NOMO-1 (cell line): ENCODE measurements around the gene PLB1.
A peak's percentile ranks its signal among the peaks of the same experiment; 100 is the strongest.

Source experiments
- DNase-seq, 2 experiments: peaks; one replicate each; lab custom pipeline; 2025; ENCODE audit not compliant: unreplicated experiment in 2 of 2; lab: John Stamatoyannopoulos, UW

The PLB1 gene

DNA sequence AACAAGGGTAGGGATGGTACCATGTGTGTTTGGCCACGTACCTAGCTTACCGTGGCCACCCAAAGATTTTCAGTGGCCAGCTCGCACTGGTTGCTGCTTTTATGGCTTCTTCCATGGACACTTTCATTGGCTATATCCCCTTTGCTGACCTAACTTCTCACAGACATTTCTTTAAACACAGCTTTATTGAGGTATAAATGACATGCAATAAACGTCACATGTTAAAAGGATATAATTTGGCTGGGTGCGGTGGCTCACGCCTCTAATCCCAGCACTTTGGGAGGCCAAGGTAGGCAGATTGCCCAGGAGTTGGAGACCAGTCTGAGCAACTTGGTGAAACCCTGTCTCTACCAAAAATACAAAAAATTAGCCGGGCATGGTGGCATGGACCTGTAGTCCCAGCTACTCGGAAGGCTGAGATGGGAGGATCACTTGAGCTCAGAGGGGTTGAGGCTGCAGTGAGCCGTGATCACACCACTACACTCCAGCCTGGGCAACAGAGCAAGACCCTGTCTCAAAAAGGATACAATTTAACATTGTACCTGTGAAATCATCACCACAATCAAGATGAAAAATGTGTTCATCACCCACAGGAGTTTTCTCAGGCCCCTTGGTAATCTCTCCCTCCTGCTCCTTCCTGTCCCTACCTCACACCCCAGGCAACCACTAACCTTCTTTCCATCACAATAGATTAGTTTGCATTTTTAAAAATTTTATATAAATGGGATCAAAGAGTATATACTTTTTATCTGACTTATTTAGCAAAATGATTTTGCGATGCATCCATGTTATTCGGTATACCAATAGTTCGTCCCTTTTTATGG is 127.9 kb downstream of the PLB1 start:
- no peak for DNase-seq

DNA sequence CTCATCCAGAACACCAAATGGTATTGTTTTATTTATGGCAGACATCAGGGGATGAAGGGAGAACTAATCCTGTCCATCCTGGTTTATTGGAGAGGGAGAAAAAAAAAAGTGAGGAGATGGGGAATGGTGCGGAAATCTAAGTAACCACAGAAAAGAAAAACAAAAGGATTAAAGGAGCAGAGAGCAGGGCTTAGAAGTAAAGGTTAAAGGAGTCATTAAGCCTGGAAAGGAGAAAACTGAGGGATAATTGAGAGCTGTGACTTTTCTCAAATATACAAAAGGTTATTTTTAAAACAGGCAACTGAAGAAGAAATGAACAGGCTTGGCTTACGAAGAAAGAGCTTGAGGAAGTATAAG is 128.6 kb downstream of the PLB1 start:
- DNase-seq = no peak

DNA sequence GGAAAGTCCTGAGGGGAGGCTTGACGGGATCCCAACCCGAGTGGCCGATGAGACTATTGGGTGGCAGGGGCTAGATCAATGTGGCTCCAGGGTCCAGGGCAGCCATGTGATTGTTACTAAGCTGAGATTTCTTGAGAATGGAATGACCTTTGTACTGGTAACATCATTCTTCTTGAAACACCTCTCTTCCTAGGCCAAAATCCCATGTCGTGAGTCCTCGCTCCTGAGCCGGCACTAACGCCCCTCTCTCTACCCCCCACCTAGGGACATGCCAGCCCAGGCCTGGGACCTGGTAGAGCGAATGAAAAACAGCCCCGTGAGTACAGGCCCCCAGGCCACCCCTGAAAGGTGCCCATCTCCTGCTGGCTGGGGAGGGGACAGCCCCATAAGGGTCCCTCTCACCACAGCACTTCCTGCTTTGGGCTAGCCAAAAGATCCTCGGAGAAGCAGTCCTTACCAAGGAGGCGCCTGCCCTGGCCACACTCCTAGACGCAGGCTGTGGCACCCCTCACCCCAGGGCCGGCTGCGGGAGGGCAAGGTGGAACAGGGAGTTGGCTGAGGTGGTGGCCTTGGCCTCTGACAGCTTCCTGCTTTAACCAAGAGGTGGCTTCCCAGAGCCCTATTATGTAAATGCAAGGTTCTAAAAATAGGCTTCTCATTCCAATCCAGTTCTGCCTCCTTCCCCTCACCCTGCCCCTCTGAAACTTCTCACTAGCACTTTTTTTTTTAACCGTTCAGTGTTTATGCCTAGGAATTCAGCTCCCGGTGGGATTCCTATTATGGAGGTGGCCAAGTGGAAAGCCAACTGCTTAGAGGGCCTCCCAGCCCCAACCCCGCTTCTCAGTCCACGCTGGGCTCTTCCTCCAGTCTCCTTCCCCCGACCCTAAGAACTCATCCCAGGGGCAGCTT is 129.2 kb downstream of the PLB1 start:
- DNase-seq = peak; percentile 64 to 69

DNA sequence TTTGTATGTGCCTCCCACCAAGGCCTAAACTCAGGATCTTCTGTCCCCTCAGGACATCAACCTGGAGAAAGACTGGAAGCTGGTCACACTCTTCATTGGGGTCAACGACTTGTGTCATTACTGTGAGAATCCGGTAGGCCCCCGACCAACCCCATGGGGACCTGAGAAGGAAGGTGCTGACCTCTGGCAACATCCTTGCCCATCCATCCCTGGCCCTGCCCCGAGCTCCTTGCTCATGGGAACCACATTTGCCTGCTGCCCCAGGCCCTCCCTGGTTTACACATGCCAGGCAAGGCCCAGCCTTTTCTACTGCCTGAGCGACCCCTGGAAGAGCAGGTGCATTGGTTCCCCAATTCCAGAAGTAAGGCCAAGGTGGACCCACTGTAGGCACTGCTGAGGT is 130.5 kb downstream of the PLB1 start:
- DNase-seq = no peak

DNA sequence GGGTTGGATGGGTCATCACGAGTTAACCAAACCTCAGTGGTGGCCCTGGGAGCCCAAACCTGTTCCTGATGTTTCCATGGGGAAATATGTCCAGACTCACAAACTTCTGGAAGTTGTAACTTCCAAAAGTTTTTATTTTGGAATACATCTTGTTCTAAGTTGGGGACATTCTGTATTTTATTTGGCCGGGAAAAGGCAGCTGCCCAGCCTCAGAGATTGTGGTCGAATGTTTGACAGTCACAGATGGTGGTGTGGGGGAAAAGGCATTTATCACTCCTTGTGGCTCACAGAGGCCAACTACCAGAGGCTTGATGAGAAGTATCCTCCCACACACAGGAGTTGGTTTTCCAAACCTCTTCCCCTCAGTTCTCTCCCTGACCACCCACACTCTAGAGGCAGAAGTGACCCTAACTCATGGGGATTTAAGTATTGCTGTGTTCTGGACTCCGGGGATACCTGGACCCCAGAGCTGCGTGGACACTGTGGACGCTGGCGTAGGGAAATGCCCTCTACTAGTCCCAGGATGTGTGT is 131.1 kb downstream of the PLB1 start:
- DNase-seq = no peak

- DNase-seq = no peak
Observed at GRCh38 chr2:28627722-28628480, 132.0 kb downstream of the PLB1 start.

GRCh38 chr2:28628506-28628905 is 132.6 kb downstream of the PLB1 start:
- no peak for DNase-seq

DNA sequence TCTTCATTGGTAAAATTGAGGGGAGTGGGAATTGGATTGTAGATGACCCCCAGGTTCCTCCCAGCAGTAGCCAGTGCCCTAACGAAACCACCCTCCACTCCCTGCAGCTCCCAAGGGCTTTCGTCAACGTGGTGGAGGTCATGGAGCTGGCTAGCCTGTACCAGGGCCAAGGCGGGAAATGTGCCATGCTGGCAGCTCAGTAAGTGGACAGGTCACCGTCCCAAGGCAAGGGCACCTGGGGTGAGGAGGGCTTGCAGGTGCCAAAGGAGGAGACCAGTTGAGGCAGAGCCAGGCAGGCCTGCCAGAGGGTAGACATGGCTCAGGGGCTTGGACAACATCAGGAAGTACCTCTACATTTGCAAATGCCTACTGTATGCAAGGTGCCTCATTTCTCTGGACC is 133.1 kb downstream of the PLB1 start:
- DNase-seq = no peak

- no peak for DNase-seq
Observed at GRCh38 chr2:28629910-28630309, 134.1 kb downstream of the PLB1 start.

DNA sequence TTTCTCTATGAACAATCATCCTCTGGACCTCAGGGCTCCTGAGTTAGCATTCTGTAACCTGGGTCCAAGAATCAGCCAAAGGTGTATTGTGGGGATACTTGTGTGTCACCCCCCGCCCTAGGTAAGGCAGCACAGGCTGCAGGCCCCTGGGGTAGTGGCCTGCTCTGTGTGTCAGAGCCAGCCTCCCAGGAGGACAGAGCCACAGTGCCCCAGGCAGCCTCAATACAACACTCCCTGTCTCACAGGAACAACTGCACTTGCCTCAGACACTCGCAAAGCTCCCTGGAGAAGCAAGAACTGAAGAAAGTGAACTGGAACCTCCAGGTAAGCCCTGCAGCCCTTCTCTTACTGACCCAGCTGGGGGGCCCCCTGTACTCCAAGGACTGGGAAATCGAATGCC is 134.5 kb downstream of the PLB1 start:
- no peak for DNase-seq

DNA sequence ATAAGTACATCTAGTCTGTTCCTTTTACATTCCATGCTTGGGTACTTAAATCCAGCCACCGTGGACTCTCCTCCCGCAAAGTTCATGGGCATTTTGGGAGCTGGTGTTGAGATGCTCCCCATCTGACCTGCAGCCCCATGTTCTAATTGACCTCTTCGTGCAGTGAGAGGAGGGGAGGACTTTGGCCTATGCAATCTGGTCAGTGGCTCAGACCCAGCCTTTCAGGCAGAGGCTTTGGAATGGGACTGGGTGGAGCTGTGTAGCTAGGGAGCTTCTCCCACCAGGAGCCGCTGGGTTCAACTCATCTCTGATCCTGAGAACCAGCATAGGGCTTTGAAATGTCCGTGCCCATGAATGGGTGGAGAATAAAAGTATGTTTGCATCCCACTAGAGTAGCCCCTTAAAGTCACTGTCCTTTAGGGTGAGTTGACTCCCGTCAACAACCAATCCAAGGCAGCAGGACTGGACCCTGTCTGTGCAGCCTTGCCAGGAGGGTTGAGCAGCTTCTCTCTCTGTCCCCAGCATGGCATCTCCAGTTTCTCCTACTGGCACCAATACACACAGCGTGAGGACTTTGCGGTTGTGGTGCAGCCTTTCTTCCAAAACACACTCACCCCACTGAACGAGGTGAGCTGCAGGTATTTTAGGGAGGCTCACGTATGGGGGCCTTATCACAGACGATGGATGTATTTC is 135.8 kb downstream of the PLB1 start:
- no peak for DNase-seq

- DNase-seq = no peak
Observed at GRCh38 chr2:28632791-28633190, 136.9 kb downstream of the PLB1 start.

DNA sequence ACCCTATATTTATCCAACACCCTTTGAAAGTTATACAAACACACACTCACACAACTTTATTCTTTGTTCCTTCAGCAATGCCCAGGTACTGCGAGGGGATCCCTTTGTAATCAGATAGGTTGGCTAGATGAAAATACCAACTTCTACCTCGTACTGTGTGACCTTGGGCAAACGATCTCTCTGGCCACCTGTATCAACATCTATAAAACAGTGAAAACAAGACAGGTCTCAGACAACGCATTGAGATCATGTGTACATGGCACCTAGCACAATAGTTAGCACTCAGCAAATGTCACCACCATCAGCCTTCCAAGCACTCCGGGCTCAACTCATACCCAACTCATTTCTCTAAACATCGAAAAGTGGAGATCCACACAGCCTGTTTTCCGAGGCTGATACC is 137.3 kb downstream of the PLB1 start:
- no peak for DNase-seq

- DNase-seq = no peak
Observed at GRCh38 chr2:28633746-28634145, 137.9 kb downstream of the PLB1 start.

- DNase-seq = no peak
Observed at GRCh38 chr2:28635191-28635611, 139.3 kb downstream of the PLB1 start.

DNA sequence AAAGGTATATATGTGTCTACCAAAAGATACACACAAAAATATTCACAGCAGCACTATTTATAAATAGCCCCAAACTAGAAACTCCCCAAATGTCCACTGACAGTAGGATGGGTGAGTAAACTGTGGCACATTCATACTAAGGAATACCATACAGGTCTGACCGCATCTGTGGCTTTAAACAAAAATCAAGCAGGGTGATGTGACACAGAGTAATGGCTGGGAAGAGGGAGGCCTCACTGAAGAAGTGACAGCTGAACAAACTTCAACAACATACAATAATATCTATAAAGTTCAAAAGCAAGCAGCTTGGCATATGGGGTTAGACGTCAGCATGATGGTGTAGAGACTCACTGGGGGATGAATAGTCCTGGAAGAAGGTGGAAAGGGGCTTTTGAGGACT is 140.6 kb downstream of the PLB1 start:
- DNase-seq = no peak

DNA sequence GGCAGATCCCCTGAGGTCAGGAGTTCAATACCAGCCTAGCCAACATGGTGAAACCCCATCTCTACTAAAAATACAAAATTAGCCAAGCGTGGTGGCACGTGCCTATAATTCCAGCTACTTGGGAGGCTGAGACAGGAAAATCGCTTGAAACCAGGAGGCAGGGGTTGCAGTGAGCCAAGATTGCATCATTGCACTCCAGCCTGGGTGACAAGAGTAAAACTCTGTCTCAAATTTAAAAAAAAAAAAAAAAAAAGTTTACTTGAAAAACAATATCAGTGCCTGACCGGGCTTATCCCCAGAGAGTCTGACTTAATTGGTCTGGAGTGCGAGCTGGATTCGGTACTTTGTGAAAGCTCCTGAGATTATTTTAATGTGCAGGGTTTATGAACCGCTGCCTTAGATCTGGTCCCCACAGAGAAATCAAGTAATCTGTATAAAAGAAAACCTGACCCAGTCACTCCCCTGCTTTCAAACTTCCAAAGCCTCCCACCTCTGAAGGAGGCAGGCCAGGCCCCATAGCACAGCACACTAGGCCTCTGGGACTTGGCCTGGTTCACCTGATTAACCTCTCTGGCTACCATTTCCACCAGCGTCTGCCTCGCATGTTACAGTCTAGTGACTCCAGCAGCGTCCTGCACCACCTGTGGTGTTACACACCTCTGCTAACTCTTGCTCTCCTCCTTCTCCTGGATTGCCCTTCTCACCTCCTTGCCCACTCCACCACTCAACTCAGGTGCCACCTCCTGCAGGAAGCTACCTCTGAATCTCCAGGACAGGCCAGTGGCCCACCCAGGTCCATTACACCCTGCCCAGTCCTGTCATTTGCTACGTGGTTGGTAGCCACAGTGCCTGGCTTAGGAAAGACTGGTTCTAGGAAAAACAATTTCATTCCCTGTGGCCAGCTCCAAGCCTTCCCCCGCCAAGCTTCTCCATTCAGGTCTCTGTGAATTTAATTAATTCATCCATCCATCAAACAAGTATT is 141.5 kb downstream of the PLB1 start:
- DNase-seq = no peak

- no peak for DNase-seq
Observed at GRCh38 chr2:28638102-28638501, 142.2 kb downstream of the PLB1 start.

- DNase-seq = no peak
Observed at GRCh38 chr2:28639092-28639691, 143.3 kb downstream of the PLB1 start.
